GM11168 (cell line): ENCODE measurements around the gene NUCB1.
"Not testable (repeated sequence)": the region's sequence is repeated elsewhere in the genome, so short reads cannot be mapped to it uniquely, and the experiment has no call there.

Source experiments
- in situ Hi-C: fragments of 300-500 bp; cut with MboI; formaldehyde crosslinking; loops from one replicate; pipeline ENCODE4 v1.12.0; 2022; ENCODE audit warnings: low sequenced_read_pairs; ENCODE audit not compliant: unreplicated experiment

The NUCB1 gene

GRCh38 chr19:48873476-48874302, 26.4 kb upstream of the NUCB1 start:
- in situ Hi-C loops, result no loop called here

DNA sequence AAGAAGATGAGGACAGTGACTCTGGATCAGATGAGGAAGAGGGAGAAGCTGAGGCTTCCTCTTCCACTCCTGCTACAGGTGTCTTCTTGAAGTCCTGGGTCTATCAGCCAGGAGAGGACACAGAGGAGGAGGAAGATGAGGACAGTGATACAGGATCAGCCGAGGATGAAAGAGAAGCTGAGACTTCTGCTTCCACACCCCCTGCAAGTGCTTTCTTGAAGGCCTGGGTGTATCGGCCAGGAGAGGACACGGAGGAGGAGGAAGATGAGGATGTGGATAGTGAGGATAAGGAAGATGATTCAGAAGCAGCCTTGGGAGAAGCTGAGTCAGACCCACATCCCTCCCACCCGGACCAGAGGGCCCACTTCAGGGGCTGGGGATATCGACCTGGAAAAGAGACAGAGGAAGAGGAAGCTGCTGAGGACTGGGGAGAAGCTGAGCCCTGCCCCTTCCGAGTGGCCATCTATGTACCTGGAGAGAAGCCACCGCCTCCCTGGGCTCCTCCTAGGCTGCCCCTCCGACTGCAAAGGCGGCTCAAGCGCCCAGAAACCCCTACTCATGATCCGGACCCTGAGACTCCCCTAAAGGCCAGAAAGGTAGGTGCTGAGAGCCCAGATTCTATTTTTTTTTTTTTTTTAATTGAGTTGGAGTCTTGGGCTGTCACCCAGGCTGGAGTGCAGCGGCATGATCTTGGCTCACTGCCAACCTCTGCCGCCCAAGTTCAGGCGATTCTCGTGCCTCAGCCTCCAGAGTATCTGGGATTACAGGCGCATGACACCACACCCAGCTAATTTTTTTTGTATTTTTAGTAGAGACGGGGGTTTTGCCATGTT, 25.6 kb upstream of the NUCB1 start:
- in situ Hi-C loops, result no loop called here

DNA sequence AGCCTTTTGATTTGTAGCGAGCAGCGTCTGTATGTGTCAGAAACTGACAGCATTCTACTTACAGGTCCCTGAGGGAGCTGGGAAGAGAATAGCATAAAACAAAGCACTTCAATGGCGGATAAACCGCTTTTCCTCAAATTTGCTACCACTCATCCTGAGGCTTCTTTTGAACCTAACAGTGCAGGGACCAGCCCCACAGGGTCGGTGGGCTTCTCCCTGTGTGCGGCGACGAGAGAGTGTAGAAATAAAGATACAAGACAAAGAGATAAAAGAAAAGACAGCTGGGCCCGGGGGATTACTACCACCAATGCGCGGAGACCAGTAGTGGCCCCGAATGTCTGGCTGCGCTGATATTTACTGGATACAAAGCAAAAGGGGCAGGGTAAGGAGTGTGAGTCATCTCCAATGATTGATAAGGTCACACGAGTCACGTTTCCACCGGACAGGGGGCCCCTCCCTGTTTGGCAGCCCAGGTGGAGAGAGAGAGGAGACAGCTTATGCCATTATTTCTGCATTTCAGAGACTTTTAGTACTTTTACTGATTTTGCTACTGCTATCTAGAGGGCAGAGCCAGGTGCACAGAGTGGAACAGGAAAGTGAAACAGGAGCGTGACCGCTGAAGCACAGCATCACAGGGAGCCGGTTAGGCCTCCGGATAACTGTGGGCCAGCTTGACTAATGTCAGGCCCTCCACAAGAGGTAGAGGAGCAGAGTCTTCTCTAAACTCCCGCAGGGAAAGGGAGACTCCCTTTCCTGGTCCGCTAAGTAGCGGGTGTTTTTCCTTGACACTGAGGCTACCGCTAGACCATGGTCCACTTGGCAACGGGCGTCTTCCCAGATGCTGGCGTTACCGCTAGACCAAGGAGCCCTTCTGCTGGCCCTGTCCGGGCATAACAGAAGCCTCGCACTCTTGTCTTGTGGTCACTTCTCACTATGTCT, 23.8 kb upstream of the NUCB1 start:
- in situ Hi-C loops, result not testable (repeated sequence)

GRCh38 chr19:48877855-48878195, 22.3 kb upstream of the NUCB1 start:
- in situ Hi-C loops, result no loop called here

DNA sequence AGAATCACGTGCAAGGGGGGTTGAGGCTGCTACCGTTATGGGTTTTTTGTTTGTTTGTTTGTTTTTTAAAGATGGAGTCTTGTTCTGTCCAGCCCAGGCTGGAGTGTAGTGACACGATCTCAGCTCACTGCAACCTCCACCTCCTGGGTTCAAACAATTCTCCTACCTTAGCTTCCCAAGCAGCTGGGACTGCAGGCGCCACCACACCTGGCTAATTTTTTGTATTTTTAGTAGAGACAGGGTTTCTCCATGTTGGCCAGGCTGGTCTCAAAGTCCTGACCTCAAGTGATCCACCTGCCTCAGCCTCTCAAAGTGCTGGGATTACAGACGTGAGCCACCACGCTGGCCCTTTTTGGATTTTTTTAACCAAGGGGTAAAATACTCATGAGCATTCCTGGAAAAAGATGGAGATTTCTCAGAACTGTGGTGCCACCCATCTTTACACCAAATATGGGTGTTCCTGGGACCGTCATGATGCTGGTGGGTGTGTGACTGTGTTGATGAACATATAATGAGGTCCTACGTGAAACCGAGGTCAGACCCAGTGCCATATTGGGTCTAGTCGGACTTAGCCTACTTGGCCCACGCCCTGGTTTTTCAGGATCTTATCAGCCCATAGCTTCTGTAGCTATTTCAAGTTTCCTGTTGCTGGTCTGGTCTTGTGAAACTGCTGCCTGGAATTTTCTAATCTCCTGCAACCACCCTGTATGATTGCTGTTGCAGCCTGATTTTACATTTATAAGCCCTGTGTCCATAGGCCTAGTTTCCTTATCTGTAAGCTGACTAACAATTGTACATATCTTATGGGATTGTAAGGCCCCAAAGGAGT, 21.7 kb upstream of the NUCB1 start:
- in situ Hi-C loops, result no loop called here

GRCh38 chr19:48879025-48879637, 21.0 kb upstream of the NUCB1 start:
- in situ Hi-C loops, result no loop called here

DNA sequence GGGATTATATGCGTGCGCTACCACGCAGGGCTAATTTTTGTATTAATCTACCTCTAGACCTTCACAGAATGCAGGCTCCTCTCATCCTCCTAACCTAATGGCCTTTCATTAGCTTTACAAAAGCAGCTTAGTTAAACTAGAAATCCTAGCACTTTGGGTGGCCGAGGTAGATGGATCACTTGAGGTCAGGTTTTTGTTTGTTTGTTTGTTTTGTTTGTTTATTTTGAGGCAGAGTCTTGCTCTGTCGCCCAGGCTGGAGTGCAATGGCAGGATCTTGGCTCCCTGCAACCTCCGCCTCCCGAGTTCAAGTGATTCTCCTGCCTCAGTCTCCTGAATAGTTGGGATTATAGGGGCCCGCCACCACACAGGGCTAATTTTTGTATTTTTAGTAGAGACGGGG, 20.4 kb upstream of the NUCB1 start:
- in situ Hi-C loops, result not testable (repeated sequence)

DNA sequence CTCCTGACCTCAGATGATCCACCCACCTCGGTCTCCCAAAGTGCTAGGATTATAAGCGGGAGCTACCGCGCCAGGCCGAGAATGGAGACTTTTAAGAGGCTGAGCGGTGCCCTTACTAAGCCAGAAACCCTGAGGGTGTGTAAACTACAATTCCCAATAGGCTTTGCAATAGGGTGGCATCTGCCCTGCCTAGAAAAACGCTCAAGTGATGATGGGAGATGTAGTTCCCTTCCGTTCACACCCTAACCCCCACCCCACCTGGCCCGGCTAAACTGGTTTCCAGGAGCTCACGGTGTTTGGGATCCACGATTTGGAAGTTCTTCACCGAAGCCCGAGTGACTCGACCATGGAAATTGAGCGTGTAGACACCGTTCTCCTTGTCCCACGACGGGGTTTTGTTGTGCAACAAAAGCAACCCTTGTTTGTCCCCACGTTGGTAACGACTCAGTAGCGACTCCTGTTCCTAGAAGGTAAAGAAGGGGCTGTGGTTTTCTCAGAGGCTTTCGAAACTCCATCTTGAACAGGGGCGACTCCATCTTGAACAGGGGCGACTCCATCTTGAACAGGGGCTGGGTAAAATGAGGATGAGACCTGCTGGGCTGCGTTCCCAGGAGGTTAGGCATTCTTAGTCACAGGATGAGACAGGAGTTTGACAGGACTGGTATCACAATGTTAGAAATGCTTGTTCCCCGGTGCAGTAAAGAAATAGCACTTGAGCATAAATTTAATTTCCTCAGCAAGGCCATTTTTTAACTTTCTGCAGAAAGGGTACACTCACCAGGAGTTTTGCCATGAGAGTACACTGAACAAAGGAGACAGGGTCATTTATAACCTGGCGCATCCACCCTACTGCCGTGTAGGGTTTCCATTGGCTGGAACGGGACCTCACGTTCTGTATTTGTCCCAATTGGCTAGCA, 18.1 kb upstream of the NUCB1 start:
- in situ Hi-C loops, result no loop called here

DNA sequence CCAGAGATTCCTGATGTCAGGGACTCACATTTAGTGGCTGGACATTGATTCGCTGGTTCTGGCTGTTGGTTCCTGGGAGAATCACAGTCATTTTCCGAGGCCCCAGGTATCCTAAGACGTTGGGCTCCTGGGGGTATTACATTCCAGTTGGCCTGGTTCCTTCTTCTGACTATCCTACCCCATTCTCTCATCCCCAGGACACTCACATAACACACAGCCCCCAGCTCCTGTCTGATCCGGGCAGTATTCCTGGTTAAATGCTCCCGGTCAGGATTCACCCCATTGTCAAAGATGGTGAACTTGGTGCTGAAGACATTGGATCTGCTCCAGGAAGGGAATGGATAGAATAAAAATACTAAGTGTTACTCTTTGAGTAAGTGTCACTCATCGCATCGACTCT, 16.4 kb upstream of the NUCB1 start:
- in situ Hi-C loops, result no loop called here

DNA sequence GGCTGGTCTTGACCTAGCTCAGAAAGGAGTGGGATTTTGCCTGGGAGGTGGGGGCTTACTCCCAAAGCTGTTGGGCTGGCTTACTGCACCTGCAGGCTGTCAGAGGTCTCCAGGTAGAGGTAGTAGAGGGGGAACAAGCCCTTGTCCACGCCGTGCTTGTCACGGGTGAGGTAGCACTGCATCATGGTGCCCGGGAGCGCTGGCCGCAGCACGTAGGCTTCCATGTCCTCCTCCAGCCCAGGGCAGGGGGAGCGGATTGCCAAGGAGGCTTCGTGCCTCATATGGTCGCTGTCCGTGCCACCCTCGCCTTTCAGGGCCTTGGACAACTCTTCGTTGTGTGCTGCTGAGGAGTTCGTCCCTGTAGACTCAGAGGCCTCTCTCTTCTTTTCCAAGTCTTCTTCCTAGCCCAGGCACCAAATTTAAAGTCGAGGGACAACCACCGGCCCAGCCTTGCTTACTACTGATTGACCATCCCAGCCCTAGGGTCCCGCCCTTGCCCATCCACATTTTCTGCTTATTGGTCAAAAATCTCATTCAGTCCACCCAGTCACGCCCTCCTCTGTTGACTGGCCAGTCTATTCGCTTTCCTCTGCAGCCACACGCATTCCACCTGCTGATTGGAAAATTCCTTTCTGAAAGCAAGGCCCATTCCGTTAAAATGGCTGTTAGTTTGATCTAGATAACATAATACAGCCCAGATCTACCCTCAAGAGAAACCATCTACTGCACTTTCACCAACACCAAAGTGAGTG, 12.1 kb upstream of the NUCB1 start:
- in situ Hi-C loops, result no loop called here

- in situ Hi-C loops, result not testable (repeated sequence)
Measured at GRCh38 chr19:48889496-48889895, 10.6 kb upstream of the NUCB1 start.

- in situ Hi-C loops, result no loop called here
Measured at GRCh38 chr19:48890551-48890950, 9.6 kb upstream of the NUCB1 start.

DNA sequence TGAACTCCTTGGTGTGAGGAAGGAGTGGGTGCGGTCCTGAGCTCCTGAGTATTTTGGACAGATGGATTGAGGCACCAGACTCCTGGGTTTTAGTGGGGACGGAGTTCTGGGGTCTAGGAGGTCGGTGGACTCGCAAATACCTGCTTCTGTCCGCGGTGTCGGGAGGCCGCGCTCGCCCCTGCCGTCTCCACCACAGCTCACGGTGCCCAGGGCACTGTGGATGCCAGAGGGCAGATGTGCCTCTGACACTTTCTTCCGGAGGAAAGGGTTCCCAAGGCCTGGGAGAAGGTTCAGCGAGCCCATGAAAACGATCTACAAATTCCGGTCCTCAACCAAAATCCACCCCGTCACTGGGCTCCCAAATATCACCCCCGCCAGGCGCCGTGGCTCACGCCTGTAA, 4.9 kb upstream of the NUCB1 start:
- in situ Hi-C loops, result no loop called here

DNA sequence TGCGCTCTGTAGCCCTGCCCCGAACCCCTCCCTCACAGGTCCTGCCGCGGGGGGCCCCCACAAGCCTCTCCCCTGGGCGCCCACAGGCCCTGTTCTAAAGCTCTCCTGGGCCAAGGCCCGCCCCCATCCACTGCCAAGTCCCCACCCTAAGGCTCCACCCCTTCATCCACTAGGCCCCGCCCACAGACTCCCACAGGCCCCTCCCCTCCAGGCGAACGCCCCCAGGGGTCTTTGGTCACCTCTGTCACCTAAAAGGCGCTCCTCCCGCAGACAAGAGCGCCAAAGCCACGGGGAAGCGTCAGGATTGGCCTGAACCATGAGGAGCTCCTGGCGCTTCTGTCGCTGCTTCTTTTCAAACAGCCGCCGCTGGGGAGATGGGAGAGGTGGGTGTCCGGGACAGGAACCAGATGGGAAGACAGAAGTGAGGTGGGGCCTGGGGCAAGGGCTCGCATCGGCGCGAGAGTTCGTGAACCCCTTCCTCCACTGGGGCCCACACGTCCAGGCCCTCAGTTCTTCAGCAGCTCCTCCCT, 3.9 kb upstream of the NUCB1 start:
- in situ Hi-C loops, result no loop called here

DNA sequence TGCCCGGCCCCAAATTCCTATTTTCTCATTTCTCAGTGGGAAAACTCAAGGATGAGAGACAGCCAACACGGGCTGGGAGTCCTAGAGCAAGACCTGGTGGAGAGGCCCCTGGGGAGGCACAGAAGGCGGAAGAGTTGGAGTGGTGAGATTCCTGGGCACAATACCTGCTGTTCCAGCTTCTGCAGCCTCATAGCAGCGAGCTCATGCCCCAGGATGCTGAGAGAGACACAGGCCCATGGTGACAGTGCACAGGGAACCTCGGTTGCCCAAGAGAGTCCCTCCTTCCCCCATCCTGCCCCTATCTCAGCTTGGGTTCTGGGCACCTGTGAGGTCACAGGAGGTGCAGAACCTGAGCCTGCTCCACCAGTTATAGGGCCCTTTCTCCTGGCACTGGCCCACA, 2.9 kb upstream of the NUCB1 start:
- in situ Hi-C loops, result no loop called here

DNA sequence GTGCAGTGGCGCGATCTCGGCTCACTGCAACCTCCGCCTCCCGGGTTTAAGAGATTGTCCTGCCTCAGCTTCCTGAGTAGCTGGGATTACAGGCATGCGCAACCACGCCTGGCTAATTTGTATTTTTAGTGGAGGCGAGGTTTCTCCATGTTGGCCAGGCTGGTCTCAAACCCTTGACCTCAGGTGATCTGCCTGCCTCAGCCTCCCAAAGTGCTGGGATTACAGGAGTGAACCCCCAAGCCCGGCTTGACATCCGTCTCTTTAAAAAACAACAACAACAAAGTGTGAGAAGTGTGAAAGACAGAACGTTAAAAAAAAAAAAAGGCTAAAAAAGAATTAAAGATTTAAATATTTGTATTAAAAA, 744 bp upstream of the NUCB1 start:
- in situ Hi-C loops, result not testable (repeated sequence)
